Amniotic stem cell (primary cell): Measurements from ENCODE around the gene TOE1.

Experiments
- DNase-seq: peaks from one replicate; lab custom pipeline; 2025; lab: John Stamatoyannopoulos, UW

The TOE1 gene

GRCh38 chr1:45326627-45327623 lies 13.0 kb upstream of the TOE1 start, which contains the start of gene HPDL:
Gene HPDL, plus strand, starts transcription at chr1:45326895. Its CDS starts 254 bp downstream, at chr1:45327149.
- no peak for DNase-seq

- no peak for DNase-seq
These were observed 12.1 kb upstream of the TOE1 start for GRCh38 chr1:45327644-45328515.

- no peak for DNase-seq
These were observed 11.3 kb upstream of the TOE1 start for GRCh38 chr1:45328680-45329079.

- no peak for DNase-seq
These were observed 10.5 kb upstream of the TOE1 start for GRCh38 chr1:45329445-45329844.

- no peak for DNase-seq
These were observed 8.3 kb upstream of the TOE1 start for GRCh38 chr1:45331436-45332345.

GRCh38 chr1:45332346-45332720 lies 7.6 kb upstream of the TOE1 start:
- DNase-seq: no peak

GRCh38 chr1:45334308-45335245 lies 5.4 kb upstream of the TOE1 start:
- DNase-seq: no peak

GRCh38 chr1:45335855-45336324 lies 4.1 kb upstream of the TOE1 start:
- no peak for DNase-seq

GRCh38 chr1:45337630-45338325 lies 2.2 kb upstream of the TOE1 start:
- no peak for DNase-seq

GRCh38 chr1:45340816-45341466 lies 971 bp downstream of the TOE1 start:
- no peak for DNase-seq

GRCh38 chr1:45344499-45344898 lies 4.5 kb downstream of the TOE1 start:
- DNase-seq: no peak

GRCh38 chr1:45345014-45345413 lies 5.0 kb downstream of the TOE1 start:
- DNase-seq: no peak

GRCh38 chr1:45346473-45346872 lies 6.5 kb downstream of the TOE1 start:
- DNase-seq: no peak

- no peak for DNase-seq
These were observed 8.1 kb downstream of the TOE1 start for GRCh38 chr1:45348020-45348419.

GRCh38 chr1:45348609-45348965 lies 8.6 kb downstream of the TOE1 start:
- no peak for DNase-seq

- no peak for DNase-seq
These were observed 9.2 kb downstream of the TOE1 start for GRCh38 chr1:45348966-45349677.

GRCh38 chr1:45351508-45351907 lies 11.5 kb downstream of the TOE1 start:
- DNase-seq: no peak

GRCh38 chr1:45353685-45354084 lies 13.7 kb downstream of the TOE1 start:
- DNase-seq: no peak

GRCh38 chr1:45354838-45355237 lies 14.9 kb downstream of the TOE1 start:
- DNase-seq: no peak
